Measurements from ENCODE around the gene PBX3.
A peak's percentile ranks its signal among the peaks of the same experiment; 100 is the strongest.

Gene PBX3

GRCh38 chr9:126009047-126009446 lies 261.9 kb downstream of the PBX3 start:
- no peak for TF ChIP-seq POLR2A (IDR thresholded peaks at IDR 0.05; ENCODE audit: low read length)
- no peak for TF ChIP-seq GATA1 (IDR thresholded peaks at IDR 0.05; ENCODE audit: low read depth, low read length)
- peak; percentile 6 to 19 for DNase-seq

- DNase-seq, result no peak
- TF ChIP-seq GATA1 (IDR thresholded peaks at IDR 0.05; ENCODE audit: low read depth, low read length), result no peak
- TF ChIP-seq POLR2A (IDR thresholded peaks at IDR 0.05; ENCODE audit: low read length), result no peak
These were observed 267.6 kb downstream of the PBX3 start for GRCh38 chr9:126014726-126015125.

- no peak for DNase-seq
- TF ChIP-seq POLR2A (IDR thresholded peaks at IDR 0.05; ENCODE audit: low read length), result no peak
These were observed 268.3 kb downstream of the PBX3 start for GRCh38 chr9:126015424-126015823.

- DNase-seq, result no peak
- TF ChIP-seq GATA1 (IDR thresholded peaks at IDR 0.05; ENCODE audit: low read depth, low read length) (no peak), POLR2A (IDR thresholded peaks at IDR 0.05; ENCODE audit: low read length) (no peak)
These were observed 269.6 kb downstream of the PBX3 start for GRCh38 chr9:126016579-126017290.
